Mammary epithelial cell (primary cell): ENCODE results near the gene IL22.

Source experiments
- CTCF ChIP-seq, 2 donors: IDR thresholded peaks in 1 of 2; conservative IDR thresholded peaks in 1 of 2; 2 replicates each; pipeline ENCODE4 v1.5.1; 2011 to 2012; ENCODE audit warnings: inconsistent platforms in 2 of 2, low read length in 2 of 2, mild to moderate bottlenecking in 2 of 2, control low read depth in 1 of 2, low read depth in 1 of 2; ENCODE audit not compliant: insufficient read depth in 1 of 2; ENCODE audit errors: extremely low read depth in 1 of 2
- EZH2 ChIP-seq: IDR thresholded peaks from 2 replicates; pipeline ENCODE4 v1.6.1; 2012; ENCODE audit warnings: low read length, inconsistent platforms, borderline replicate concordance

GRCh38 chr12:68222326-68222725, 31.1 kb downstream of the IL22 start:
- no peak for TF ChIP-seq CTCF (conservative IDR thresholded peaks at IDR 0.05 in 1 of 2, IDR thresholded peaks at IDR 0.05 in 1 of 2; ENCODE audit: extremely low read depth in 1 of 2, insufficient read depth in 1 of 2, low read depth in 1 of 2, low read length in 2 of 2)
- TF ChIP-seq EZH2: no peak
